Daoy (cell line): Measurements from ENCODE around the gene IQGAP3. TPM values are rescaled to one million over a fixed set of nuclear protein-coding genes. Genes with fewer than 3 reads are reported as not detected.
"Not testable (repeated sequence)": the region's sequence is repeated elsewhere in the genome, so short reads cannot be mapped to it uniquely, and the experiment has no call there.

ENCODE experiments used
- DNase-seq: peaks from one replicate; pipeline ENCODE4 v3.0.0-alpha.2; 2015; ENCODE audit warnings: low read depth
- total RNA-seq: library from RNA; depleted of rRNA; stranded (reverse); fragments of >200 nt; shearing (Covaris generic); gene quantifications from 2 replicates; pipeline ENCODE4 v1.2.3, GENCODE V29; 2014; rRNA removed

The IQGAP3 gene, protein sequence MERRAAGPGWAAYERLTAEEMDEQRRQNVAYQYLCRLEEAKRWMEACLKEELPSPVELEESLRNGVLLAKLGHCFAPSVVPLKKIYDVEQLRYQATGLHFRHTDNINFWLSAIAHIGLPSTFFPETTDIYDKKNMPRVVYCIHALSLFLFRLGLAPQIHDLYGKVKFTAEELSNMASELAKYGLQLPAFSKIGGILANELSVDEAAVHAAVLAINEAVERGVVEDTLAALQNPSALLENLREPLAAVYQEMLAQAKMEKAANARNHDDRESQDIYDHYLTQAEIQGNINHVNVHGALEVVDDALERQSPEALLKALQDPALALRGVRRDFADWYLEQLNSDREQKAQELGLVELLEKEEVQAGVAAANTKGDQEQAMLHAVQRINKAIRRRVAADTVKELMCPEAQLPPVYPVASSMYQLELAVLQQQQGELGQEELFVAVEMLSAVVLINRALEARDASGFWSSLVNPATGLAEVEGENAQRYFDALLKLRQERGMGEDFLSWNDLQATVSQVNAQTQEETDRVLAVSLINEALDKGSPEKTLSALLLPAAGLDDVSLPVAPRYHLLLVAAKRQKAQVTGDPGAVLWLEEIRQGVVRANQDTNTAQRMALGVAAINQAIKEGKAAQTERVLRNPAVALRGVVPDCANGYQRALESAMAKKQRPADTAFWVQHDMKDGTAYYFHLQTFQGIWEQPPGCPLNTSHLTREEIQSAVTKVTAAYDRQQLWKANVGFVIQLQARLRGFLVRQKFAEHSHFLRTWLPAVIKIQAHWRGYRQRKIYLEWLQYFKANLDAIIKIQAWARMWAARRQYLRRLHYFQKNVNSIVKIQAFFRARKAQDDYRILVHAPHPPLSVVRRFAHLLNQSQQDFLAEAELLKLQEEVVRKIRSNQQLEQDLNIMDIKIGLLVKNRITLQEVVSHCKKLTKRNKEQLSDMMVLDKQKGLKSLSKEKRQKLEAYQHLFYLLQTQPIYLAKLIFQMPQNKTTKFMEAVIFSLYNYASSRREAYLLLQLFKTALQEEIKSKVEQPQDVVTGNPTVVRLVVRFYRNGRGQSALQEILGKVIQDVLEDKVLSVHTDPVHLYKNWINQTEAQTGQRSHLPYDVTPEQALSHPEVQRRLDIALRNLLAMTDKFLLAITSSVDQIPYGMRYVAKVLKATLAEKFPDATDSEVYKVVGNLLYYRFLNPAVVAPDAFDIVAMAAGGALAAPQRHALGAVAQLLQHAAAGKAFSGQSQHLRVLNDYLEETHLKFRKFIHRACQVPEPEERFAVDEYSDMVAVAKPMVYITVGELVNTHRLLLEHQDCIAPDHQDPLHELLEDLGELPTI (N-terminal part only)
- total RNA-seq, result 43.6 and 45.7 TPM in 2 replicates

DNA sequence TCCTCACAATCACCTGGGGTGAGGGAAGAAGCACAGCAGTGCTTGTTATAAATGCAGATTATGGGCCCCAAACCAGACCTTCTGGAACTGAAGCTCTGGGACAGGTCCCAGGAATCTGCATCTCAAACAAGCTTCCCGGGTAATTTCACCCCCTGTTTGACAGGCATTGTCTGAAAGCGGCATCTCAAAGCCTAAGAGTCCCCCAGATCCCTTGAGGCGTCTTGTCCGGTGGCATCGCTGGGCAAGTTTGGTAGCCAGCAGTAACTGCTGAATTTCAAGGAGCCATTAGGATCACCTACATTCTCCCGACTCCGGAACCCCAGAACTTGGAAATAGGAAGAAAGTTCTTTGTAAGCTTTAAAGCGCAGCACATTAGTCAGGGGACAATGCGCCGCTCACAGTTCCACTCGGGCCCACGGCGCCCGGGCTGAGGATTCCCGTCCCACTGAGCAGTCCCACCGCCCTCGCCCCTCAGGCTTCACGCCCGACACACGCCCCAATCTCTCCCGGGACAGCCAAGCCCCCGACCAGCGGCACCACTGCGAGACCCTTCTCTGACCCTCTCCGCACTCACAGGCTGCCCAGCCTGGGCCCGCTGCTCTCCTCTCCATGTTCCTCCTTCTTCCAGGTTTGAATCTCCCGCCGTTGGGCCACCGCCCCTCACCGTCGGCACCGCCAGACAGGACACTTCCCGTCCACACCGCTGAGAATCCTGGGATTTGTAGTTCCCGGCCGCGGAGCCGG lies at the start of gene IQGAP3:
TSS of gene IQGAP3 (minus strand) at position 647 of the 744 bp plus-strand sequence. CDS start at position 611, 36 bp downstream.
- peak; percentile 91 for DNase-seq

DNA sequence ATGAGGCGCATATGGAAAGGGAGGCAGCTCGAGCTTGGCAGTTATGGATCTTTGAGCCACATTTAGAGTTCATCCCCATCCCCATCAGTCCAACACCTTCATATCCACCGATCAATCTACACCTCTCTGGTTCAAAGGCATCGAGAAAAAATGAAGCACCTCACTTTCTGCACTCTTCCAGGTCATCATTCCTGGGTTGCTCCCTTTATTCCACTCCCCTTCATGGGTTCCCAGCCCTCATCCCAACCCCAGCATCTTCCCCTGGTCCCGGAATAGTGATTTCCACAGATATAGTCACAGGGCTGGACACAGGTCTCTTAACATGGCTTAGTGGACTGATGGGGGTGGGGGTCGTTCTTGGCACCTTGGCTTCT lies 47.2 kb upstream of the IQGAP3 start:
- DNase-seq, result no peak

DNA sequence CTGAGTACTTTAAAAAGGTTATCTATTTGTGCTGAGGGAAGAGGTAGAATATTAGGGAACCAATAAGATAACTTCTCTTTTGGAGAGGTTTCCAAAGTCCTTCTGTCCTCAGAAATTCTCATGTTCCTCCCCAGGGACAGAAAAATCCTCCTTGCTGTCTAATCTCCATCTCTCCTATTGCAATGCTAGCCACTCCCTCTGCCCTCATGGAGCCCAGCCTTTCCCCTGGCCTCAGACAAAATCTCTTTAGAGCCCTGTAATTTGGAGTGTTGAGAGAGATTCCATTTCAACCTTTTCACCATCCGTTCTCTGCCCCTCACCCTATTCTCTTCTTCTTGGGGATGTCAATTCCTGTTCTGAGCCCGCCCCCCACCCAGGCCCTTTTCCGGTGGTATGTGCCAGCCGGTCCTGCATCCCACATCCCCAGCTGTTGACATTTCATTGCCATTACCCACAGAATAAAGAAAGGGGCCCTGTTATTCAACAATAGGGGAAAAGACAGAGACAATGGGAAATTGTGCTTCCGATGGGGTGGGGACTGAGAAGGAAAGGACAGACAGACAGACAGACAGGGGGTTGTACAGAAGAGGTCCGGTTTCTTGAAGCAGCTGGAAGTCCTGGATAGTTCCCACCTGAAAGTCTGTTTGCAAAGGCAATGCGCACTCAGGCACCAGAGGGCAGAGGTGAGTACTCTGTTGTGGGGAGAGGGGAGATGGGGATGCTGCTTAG lies 46.7 kb upstream of the IQGAP3 start, which contains the start of gene HAPLN2:
TSS of gene HAPLN2 (plus strand) at position 563 of the 729 bp plus-strand sequence. CDS start 4,076 bp downstream, outside the sequence.
- DNase-seq, result peak; percentile 38

DNA sequence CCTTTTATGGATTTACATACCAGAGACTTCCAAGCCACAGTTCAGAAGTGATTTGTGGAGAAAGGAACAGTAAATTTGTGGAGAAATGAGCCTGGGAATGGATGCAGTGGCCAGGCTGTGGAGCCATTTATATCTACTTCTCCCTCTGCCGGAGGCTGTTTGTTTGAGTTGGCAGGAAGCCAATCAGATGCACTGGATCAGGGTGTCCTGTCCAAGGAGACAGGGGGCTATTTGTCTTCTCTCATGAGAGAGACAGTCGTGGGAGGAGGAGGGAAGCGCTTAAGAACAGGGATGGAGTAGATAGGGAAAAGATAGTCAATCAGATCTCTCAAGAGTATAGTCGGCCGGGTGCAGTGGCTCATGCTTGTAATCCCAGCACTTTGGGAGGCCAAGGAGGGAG lies 44.1 kb upstream of the IQGAP3 start:
- DNase-seq, result peak; percentile 60

DNA sequence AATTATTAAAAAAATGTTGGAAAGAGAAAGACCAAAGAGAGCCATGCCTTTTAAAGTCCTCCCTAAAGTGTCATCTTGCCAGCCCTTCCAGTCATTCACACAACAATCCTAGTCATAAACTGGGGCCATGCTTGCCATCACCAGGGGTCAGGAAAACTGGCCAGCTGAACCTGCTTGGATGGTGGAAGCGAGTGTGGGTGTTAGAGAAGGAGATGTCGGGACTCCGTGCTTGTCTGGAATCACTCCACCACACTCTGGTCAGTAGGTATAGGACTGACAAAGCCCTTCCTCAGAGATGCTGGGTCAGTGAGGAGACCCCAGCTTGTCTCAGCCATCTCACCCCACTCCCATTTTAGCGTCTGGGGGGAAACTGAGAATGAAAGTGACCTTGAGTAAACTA lies 43.6 kb upstream of the IQGAP3 start:
- no peak for DNase-seq

DNA sequence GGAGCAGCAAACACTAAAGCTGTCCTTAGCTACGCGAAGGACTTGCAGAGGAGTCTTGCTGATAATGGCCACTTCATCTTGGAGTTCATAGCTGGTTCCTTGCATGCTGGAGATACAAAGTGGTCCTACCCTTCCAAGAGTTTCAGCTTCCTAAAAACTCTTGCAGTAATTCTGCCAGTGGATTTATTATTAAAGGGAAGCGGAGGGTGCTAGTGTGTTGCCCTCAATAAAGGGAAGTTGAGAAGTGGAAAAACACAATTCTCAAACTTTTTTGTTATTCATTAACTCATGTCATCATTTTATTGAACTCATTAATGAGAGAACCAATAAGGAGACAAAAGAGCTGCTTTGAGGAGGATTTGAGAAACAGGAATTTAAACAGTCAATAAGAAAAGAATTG lies 40.3 kb upstream of the IQGAP3 start:
- no peak for DNase-seq

DNA sequence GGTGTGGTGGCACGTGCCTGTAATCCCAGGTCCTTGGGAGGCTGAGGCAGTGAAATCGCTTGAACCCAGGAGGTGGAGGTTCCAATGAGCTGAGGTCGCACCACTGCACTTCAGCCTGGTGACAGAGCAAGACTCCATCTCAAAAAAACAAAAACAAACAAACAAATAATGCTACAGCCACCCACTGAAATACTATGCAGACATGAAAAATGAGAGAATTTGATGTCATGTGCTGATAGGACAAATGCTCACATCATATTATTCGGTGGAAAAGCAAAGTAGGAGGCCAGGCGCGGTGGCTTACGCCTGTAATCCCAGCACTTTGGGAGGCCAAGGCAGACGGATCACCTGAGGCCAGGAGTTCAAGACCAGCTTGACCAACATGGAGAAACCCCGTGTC lies 37.7 kb upstream of the IQGAP3 start:
- not testable (repeated sequence) for DNase-seq

DNA sequence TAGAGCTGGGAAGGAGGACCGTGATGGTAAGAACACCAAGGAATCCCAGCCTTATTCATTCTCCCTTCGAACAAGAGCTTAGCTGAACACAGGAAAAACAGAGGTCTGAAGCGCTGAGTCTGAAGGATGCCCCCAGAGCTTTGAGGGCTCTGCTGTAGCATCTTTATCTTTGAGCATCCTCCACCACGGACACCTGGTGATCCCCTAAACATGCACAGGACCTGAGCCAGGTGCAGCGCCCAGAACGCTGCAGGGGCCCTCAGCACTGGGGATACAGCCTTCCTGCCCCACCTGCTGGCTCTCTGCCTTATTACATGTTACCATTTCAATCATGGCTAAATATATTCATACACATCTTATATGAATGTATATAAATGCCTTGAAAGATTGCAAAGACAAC lies 36.6 kb upstream of the IQGAP3 start:
- DNase-seq, result no peak

DNA sequence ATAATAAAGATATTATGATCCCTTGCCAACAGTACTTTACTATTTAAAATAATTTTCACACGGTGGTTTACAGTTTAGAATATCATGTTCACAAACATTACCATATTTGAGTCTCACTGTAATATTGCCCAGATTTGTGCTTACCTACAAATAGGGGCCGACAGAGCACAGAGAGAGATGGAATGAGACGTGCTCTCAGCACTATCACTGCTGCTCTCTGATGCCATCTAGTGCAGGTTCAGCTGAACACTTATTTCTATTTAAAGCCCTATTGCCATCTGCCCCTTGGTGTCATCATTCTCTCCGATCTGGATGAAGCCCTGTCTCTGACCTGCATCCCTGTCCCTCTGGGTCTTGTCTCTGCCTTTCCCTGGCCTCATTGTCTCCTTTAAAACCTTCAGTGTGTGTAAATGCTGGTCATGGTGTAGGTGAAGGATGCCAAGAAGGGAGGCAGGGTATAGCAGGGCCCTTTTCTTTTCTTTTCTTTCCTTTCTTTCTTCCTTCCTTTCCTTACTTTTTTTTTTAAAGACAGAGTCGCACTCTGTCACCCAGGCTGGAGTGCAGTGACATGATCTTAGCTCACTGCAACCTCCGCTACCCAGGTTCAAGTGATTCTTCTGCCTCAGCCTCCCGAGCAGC lies 35.8 kb upstream of the IQGAP3 start:
- peak; percentile 75 for DNase-seq

DNA sequence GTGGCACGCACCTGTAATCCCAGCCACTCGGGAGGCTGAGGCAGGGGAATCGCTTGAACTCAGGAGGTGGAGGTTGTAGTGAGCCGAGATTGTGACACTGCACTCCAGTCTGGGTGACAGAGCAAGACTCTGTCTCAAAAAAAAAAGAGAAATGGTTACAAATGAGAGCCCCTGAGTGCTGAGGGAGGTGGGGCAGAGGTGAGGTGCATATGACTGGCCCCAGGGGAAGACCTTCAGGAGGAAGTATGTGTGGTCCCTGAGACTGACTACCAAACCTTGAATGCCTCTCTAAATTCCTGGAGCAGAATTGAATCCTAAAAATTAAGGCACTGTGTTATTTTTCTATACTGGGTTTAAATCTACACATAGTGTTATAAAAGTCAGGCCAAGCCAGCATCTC lies 35.0 kb upstream of the IQGAP3 start:
- not testable (repeated sequence) for DNase-seq

DNA sequence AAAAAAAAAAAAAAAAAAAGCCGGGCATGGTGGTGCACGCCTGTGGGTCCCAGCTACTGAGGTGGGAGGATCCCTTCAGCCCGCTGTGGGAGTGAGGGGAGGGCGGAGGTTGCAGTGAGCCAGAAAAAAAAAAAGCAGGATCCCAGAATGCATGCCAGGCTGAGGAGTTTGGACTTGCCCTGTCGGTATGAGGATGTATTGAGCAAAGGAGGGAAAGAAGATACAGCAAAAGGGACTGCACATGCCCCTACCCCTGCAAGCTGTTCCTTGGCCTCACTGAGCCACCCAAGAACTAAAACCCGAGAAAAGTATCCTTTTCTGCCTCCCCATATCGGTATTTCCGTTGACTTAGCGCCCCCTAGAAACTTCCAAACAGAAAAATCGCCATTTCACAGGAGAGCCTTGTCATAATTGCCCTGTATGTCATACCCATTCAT lies 30.2 kb upstream of the IQGAP3 start:
- peak; percentile 25 for DNase-seq

DNA sequence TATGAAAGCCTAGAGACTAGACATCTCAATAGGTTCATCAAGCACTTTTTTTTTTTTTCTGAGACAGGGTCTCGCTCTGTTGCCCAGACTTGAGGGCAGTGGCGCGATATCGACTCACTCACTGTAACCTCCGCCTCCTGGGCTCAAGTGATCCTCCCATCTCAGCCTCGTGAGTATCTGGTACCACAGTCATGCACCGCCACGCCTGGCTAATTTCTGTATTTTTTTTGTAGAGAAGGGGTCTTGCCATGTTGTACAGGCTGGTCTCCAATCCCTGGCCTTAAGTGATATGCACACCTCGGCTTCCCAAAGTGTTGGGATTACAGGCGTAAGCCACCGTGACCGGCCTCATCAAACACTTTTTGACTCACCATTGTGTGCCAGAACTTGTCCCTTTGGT lies 29.5 kb upstream of the IQGAP3 start:
- DNase-seq, result peak; percentile 42

DNA sequence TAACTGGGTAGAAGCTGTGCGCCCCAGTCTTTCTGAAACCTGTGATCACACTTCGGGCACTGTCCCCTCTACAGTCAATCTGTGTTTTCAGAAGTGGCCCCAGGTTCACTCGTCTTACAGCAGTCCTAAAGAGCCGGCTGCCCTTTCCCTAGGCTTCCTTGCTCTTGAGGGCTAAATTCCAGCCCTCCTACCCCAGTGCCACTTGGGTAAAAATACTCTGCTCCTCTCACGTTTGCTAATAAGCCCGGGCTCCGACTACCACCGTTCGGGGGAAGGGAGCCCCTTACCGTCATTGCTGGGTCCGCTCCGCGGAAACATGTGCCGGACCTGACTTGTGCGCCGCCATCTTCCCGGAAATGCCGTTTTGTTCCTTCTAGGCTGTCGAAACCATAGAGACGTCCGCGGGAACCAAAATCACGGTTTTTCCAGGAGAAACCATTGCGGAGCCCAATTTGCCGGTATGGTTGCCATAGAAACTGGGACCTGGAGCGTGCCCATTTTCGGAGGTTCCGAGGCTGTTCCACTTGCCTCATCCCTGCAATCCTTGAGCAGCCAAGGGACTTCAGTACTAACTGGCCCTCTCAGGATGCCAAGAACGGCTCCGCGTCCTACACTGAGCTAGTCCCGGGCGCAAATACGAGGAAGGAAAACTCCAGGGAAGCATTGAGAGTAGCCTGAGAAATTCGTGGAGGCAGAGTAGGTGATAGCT lies 28.9 kb upstream of the IQGAP3 start, which contains the start of gene GPATCH4:
TSS of gene GPATCH4 (minus strand) at position 358 of the 709 bp plus-strand sequence.
- peak; percentile 87 for DNase-seq

DNA sequence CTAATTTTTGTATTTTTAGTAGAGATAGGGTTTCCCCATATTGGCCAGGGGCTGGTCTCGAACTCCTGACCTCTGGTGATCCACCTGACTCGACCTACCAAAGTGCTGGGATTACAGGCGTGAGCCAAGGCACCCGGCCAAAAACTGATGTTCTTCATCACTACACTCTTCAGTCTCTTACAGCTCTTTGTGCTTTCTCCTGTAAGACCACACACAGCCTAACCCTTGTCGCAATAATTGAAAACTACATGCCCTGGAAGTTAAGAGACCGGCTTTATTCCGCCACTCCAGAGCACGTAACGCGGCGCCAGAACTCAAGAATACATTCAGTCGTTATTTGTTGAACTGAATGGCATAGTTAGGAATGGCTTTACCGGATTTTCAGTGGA lies 28.4 kb upstream of the IQGAP3 start:
- DNase-seq, result peak; percentile 13

DNA sequence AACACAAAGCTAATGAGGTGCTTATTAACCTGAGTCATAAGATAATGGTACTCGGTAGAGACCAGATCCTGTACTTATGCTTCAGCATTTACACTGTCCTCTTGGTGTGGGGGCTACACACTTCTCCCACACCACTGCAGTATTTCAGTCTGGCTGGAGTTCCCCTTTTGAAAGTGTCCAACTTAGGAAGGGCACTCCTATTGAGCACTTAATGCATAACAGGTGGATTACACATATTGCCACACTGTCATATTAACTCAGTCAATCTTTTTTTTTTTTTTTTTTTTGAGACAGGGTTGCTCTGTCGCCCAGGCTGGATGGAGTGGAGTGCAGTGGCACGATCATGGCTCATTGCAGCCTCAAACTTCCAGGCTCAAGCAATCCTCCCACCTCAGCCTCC lies 27.4 kb upstream of the IQGAP3 start:
- peak; percentile 18 for DNase-seq

DNA sequence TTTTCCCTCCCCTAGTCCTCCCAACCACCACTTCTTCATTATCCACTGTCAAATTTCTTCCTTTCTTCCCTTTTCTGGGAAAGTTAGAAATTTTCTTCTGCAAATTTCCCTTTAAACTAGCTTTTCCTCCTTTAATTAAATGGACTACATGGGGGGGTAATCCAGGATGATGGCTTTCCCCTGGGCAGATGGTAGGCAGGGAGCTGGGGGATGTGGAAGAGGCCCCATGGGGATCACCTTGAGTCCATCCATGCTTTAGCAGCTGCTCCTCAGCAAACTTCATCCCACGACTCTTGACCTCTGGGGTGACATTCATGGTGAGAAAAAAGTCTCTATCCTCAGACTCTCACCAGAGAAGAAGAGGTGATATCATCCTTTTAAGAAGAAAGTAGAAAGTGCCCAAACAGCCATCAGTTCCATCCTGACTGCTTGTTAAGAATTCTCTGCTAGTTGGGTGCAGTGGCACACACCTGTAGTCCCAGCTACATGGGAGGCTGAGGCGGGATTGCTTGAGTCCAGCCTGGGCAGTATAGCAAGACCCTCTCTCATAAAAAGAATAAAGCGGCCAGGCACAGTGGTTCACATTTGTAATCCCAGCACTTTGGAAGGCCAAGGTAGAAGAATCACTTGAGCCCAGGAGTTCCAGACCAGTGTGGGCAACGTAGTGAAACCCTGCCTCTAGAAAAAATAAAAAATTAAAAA lies 26.5 kb upstream of the IQGAP3 start:
- DNase-seq, result no peak

DNA sequence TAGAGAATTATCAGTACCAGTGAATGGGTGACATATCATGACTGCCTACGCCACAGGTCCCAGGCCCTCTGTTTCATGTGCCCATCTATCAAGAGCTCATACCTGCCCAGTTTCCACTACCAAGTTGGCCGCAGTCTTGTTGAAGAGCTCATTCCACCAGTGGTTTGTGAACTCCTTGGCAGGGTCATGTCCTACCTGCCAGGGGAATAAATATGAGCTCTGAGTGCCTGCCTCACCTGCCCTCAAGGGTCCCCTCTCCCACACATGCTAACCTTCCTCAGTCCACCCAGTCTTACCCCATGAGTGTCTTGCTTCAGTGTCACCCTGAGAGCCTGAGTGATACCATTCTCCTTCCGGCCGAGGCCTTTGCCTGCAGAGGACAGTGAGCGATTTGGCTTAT lies 25.8 kb upstream of the IQGAP3 start:
- DNase-seq, result no peak

DNA sequence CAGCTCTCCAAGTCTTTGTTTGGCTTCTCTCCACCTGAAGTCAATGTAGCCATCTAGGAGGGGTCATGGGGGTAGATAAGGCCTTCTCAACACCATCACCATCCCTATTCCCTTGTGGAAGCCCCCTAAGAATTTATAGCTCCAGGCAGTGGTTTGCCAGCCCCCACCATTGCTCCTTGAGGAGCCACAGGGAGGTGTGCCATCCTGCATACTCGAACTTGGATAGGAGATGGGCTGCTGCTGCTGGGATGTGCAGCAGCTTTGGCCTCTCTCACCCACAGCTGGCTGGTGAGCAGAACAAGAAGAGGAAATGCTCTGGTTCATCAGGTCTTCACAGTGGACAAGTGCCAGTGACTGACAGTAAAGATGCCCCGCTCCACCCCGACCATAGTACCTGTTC lies 24.1 kb upstream of the IQGAP3 start:
- no peak for DNase-seq
